ENCODE measurements around the gene ZBTB12. TPM values are rescaled to one million over a fixed set of nuclear protein-coding genes. Genes with fewer than 3 reads are reported as not detected.
A peak's percentile ranks its signal among the peaks of the same experiment; 100 is the strongest.

Gene ZBTB12
- total and polyA plus RNA-seq, 9 of the 15 experiments (the other 6 are each of a cell fraction or from before 2014, with no cell fraction given) = 0.03 to 12.4 (median 5.8) TPM; not detected in 1

DNA sequence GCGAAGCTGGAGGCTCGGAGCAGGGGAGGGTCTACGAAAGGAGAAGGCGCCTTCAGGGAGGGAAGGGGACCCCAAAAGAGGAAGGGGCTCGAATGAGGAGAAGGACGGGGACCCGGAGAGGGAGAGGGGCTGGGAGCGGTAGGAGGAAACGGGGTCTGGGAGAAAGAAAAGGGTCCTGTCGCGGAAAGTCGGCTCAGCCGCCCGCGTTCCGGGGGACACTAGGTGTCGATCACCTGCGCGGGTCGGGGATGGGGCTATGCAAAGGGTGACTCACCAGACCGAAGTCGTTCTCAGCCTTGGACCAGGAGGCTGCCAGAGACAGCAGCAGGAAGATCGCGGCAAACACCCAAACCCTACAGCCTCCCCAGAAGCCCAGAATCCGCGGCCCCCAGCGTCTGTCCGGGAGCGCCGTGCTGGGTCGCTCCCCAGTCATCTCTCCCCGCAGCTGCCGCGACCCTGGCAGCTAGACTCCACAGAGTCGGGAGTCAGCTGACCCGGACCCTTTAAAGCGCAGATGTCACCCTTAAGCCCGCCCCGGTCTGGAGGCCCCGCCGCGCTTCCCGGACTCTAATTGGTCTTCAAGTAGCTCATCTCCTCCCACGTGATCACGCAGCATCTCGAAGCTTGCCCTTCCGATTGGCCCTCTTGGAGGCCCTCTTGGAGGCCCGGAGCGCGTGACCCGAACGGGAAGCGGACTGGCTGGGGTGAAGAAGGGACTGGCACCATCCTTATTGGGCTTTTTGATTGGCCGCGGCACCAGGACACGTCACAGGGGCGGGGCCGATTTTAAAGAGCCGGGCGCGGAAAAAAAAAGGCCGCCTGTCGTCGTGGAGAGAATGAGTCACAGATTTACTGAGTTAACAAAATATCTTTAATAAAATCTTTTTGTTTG lies 39.3 kb downstream of the ZBTB12 start, which contains the start of gene NEU1 (continued):
- TF ChIP-seq, protein P1, sequence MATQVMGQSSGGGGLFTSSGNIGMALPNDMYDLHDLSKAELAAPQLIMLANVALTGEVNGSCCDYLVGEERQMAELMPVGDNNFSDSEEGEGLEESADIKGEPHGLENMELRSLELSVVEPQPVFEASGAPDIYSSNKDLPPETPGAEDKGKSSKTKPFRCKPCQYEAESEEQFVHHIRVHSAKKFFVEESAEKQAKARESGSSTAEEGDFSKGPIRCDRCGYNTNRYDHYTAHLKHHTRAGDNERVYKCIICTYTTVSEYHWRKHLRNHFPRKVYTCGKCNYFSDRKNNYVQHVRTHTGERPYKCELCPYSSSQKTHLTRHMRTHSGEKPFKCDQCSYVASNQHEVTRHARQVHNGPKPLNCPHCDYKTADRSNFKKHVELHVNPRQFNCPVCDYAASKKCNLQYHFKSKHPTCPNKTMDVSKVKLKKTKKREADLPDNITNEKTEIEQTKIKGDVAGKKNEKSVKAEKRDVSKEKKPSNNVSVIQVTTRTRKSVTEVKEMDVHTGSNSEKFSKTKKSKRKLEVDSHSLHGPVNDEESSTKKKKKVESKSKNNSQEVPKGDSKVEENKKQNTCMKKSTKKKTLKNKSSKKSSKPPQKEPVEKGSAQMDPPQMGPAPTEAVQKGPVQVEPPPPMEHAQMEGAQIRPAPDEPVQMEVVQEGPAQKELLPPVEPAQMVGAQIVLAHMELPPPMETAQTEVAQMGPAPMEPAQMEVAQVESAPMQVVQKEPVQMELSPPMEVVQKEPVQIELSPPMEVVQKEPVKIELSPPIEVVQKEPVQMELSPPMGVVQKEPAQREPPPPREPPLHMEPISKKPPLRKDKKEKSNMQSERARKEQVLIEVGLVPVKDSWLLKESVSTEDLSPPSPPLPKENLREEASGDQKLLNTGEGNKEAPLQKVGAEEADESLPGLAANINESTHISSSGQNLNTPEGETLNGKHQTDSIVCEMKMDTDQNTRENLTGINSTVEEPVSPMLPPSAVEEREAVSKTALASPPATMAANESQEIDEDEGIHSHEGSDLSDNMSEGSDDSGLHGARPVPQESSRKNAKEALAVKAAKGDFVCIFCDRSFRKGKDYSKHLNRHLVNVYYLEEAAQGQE (IDR thresholded peaks at IDR 0.05; ENCODE audit: borderline replicate concordance) = peak; percentile 97
- TF ChIP-seq, protein P1 (CRISPR knock-in tag; IDR thresholded peaks at IDR 0.05; ENCODE audit: low read depth) = 0 out of 2 replicates have a peak, but pooled peaks have one; percentile 70
- TF ChIP-seq, protein P2, sequence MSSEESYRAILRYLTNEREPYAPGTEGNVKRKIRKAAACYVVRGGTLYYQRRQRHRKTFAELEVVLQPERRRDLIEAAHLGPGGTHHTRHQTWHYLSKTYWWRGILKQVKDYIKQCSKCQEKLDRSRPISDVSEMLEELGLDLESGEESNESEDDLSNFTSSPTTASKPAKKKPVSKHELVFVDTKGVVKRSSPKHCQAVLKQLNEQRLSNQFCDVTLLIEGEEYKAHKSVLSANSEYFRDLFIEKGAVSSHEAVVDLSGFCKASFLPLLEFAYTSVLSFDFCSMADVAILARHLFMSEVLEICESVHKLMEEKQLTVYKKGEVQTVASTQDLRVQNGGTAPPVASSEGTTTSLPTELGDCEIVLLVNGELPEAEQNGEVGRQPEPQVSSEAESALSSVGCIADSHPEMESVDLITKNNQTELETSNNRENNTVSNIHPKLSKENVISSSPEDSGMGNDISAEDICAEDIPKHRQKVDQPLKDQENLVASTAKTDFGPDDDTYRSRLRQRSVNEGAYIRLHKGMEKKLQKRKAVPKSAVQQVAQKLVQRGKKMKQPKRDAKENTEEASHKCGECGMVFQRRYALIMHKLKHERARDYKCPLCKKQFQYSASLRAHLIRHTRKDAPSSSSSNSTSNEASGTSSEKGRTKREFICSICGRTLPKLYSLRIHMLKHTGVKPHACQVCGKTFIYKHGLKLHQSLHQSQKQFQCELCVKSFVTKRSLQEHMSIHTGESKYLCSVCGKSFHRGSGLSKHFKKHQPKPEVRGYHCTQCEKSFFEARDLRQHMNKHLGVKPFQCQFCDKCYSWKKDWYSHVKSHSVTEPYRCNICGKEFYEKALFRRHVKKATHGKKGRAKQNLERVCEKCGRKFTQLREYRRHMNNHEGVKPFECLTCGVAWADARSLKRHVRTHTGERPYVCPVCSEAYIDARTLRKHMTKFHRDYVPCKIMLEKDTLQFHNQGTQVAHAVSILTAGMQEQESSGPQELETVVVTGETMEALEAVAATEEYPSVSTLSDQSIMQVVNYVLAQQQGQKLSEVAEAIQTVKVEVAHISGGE (CRISPR knock-in tag; IDR thresholded peaks at IDR 0.05) = peak in 1 of 3 experiments; percentile 75; a peak in 3 of 6 replicates
- TF ChIP-seq, protein P3, sequence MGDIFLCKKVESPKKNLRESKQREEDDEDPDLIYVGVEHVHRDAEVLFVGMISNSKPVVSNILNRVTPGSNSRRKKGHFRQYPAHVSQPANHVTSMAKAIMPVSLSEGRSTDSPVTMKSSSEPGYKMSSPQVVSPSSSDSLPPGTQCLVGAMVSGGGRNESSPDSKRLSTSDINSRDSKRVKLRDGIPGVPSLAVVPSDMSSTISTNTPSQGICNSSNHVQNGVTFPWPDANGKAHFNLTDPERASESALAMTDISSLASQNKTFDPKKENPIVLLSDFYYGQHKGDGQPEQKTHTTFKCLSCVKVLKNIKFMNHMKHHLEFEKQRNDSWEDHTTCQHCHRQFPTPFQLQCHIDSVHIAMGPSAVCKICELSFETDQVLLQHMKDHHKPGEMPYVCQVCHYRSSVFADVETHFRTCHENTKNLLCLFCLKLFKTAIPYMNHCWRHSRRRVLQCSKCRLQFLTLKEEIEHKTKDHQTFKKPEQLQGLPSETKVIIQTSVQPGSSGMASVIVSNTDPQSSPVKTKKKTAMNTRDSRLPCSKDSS (IDR thresholded peaks at IDR 0.05; ENCODE audit: low read depth, partially characterized antibody) = no peak
- TF ChIP-seq NCOA4 (IDR thresholded peaks at IDR 0.05; ENCODE audit: partially characterized antibody) (no peak), SMAD2 (IDR thresholded peaks at IDR 0.05; ENCODE audit: low read depth, low read length) (no peak), ZNF239 (CRISPR knock-in tag; IDR thresholded peaks at IDR 0.05) (no peak), POLR2H (tag; IDR thresholded peaks at IDR 0.05; ENCODE audit: low read depth) (peak; percentile 97), ZNF274 (IDR thresholded peaks at IDR 0.05; ENCODE audit: borderline replicate concordance, low read depth, low read length) (no peak), HNRNPUL1 (IDR thresholded peaks at IDR 0.05; ENCODE audit: low read length) (no peak), ZNF324 (CRISPR knock-in tag; IDR thresholded peaks at IDR 0.05) (no peak)
